Peyer's patch (tissue), 4 donors: Measurements from ENCODE around the gene PEX19. TPM values are rescaled to one million over a fixed set of nuclear protein-coding genes. Genes with fewer than 3 reads are reported as not detected.
A peak's percentile ranks its signal among the peaks of the same experiment; 100 is the strongest.

Experiments used
- DNase-seq, 3 donors: peaks; one replicate each; pipeline ENCODE4 v3.0.0-alpha.2; 2017 to 2019
- H3K27ac ChIP-seq, 4 donors: fragments of 200-600 bp; sonication (generic); one replicate each; pipeline ENCODE4 v1.5.1; 2016 to 2019
- H3K27me3 ChIP-seq, 2 donors: fragments of 200-600 bp; sonication (generic); one replicate each; pipeline ENCODE4 v1.5.1; 2019
- H3K36me3 ChIP-seq, 3 donors: fragments of 200-600 bp; sonication (generic); one replicate each; pipeline ENCODE4 v1.5.1; 2016 to 2019
- H3K4me1 ChIP-seq, 4 donors: fragments of 200-600 bp; sonication (generic); one replicate each; pipeline ENCODE4 v1.5.1; 2016 to 2019
- H3K4me3 ChIP-seq, 4 donors: fragments of 200-600 bp; sonication (generic); 1 replicate in 3 of 4; 2 replicates in 1 of 4; pipeline ENCODE4 v1.5.1; 2016 to 2019; ENCODE audit warnings: mild to moderate bottlenecking in 1 of 4
- H3K9me3 ChIP-seq, 4 donors: fragments of 200-600 bp; sonication (generic); one replicate each; pipeline ENCODE4 v1.5.1; 2016 to 2019; ENCODE audit warnings: mild to moderate bottlenecking in 1 of 4
- POLR2A ChIP-seq, 2 donors: fragments of 450-650 bp; IDR thresholded peaks; one replicate each; pipeline ENCODE4 v1.5.1; 2017; ENCODE audit warnings: antibody characterized with exemption in 2 of 2, mild to moderate bottlenecking in 2 of 2, moderate library complexity in 2 of 2
- total RNA-seq, 4 donors: library from RNA; depleted of rRNA; stranded (reverse); fragments of >200 nt; gene quantifications; one replicate each; pipeline ENCODE4 v1.1.0, GENCODE V29; 2016
- TF ChIP-seq, protein P1 (sequence below), 6 experiments: fragments of 450-650 bp in 4 of 6; fragments of 200-600 bp in 2 of 6; sonication (generic) in 1 of 6; IDR thresholded peaks; one replicate each; pipeline ENCODE4 v1.5.1; 2017 to 2019; ENCODE audit warnings: antibody characterized with exemption in 6 of 6, mild to moderate bottlenecking in 3 of 6, moderate library complexity in 1 of 6

The PEX19 gene, protein sequence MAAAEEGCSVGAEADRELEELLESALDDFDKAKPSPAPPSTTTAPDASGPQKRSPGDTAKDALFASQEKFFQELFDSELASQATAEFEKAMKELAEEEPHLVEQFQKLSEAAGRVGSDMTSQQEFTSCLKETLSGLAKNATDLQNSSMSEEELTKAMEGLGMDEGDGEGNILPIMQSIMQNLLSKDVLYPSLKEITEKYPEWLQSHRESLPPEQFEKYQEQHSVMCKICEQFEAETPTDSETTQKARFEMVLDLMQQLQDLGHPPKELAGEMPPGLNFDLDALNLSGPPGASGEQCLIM
- total RNA-seq = 10 to 100 TPM; 25.4 to 45.6 (median 40.2) TPM

DNA sequence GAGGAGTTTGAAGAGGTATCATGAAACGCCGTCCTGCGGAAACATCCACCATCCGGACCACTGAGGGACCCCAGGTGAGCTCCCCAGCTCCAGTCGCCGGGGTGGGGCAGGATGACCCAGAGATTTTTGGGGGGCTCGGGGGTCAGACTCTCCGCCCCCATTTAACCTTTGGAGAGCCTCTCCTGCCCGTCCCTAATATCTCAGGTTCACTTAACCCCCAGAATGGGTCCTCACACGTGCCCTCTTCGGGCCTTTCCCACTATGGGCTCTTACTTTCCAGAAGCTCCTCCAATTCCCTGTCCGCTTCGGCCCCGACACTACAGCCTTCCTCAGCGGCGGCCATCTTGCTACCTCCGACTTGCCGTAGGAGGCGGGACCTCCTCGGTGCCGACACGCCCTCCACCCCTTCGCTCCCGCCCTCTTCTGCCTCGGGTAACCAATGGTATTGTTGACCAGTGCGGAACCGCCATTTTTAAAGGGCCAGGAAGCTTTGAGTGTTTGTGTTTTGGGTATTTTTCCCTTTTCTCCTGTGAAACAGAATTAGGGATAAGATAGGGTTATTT lies at the start of gene PEX19:
TSS of gene PEX19 (minus strand) at position 352 of the 563 bp plus-strand sequence. CDS start at position 343, 9 bp downstream.
- peak within 1 kb of the TSS; percentile 71 to 78 (median 75) for H3K27ac ChIP-seq
- no peaks in the 10 kb centered on the region for H3K9me3 ChIP-seq
- H3K36me3 ChIP-seq = peaks cover 0 to 46% (median 0%) of the 10 kb centered on the region in 3 donors
- peaks cover 0 to 13% (median 7%) of the 10 kb centered on the region in 4 donors for H3K4me1 ChIP-seq
- H3K27me3 ChIP-seq = no peaks in the 10 kb centered on the region
- H3K4me3 ChIP-seq = peak within 1 kb of the TSS; percentile 67 to 76 (median 71)
- DNase-seq = peak; percentile 92 to 97 (median 95)
- peak; percentile 61 to 66 for TF ChIP-seq POLR2A (IDR thresholded peaks at IDR 0.05)
- TF ChIP-seq, protein P1, sequence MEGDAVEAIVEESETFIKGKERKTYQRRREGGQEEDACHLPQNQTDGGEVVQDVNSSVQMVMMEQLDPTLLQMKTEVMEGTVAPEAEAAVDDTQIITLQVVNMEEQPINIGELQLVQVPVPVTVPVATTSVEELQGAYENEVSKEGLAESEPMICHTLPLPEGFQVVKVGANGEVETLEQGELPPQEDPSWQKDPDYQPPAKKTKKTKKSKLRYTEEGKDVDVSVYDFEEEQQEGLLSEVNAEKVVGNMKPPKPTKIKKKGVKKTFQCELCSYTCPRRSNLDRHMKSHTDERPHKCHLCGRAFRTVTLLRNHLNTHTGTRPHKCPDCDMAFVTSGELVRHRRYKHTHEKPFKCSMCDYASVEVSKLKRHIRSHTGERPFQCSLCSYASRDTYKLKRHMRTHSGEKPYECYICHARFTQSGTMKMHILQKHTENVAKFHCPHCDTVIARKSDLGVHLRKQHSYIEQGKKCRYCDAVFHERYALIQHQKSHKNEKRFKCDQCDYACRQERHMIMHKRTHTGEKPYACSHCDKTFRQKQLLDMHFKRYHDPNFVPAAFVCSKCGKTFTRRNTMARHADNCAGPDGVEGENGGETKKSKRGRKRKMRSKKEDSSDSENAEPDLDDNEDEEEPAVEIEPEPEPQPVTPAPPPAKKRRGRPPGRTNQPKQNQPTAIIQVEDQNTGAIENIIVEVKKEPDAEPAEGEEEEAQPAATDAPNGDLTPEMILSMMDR (IDR thresholded peaks at IDR 0.05) = no peak

DNA sequence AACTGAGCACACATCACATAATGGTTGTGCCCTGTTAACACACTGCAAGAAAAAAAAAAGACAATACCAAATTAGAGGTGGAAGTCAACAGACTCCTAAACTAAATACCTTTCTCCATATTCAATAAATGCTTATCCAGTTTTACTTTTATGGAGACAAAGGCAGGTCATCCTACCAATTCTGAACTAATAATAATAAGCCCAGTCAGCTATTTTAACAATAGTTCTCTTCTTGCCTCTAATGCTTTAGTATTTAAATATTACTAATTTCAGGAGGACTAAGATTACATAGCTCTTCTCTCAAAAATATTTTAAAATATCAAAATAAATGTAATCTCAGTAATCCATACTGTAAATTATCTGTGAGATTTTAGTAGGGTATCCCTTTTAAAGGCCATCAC lies 47.6 kb upstream of the PEX19 start:
- no peak for TF ChIP-seq POLR2A (IDR thresholded peaks at IDR 0.05)
- TF ChIP-seq, protein P1 (IDR thresholded peaks at IDR 0.05) = no peak
- H3K27me3 ChIP-seq = no peaks in the 10 kb centered on the region
- no peak overlapping the region for H3K4me3 ChIP-seq
- H3K9me3 ChIP-seq = no peaks in the 10 kb centered on the region
- no peak overlapping the region for H3K27ac ChIP-seq
- no peaks in the 10 kb centered on the region for H3K4me1 ChIP-seq
- no peak for DNase-seq
- peaks cover 0 to 99% (median 0%) of the 10 kb centered on the region in 3 donors for H3K36me3 ChIP-seq

DNA sequence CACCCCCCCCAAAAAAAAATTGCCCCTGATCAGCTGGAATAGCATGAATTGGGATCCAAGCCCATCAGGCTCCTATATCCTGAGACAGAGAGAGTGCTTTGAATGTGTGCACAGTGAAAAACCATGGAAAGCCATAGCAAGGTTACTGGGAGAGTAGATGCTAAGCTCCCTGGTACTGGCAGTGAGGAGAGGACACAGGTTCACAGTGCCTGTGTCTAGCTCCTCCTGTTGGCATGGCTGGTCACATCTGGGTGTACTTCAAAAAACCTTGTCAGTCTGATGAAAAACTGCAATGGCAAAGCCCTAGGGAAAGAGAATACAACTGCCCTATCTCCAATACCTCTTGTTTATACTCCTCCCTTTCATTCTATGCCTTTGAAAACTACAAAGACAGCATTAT lies 45.2 kb upstream of the PEX19 start:
- Histone ChIP-seq H3K9me3 (no peaks in the 10 kb centered on the region), H3K27me3 (no peaks in the 10 kb centered on the region), H3K36me3 (peaks cover 0 to 99% (median 0%) of the 10 kb centered on the region in 3 donors), H3K27ac (no peak overlapping the region), H3K4me3 (no peak overlapping the region), H3K4me1 (no peaks in the 10 kb centered on the region)
- no peak for TF ChIP-seq POLR2A (IDR thresholded peaks at IDR 0.05)
- TF ChIP-seq, protein P1 (IDR thresholded peaks at IDR 0.05) = no peak
- DNase-seq = no peak

DNA sequence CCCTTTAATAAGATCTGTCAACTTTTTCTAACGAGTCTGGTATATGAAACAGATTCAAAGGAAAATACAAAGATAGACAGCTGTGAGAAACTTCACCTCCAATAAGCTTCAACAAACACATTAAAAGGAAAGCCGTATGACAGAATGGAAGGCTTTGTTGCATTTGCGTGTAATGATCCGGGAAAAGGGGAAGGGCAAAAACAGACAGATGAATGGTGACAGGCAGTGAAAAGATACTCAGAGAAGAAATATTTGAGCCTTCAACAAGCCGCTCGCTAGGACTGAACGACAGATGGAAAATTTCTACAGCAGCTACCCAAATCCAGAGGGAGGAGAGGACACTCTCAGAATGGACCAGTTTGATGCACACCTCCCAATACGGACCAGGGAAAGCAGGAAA lies 43.3 kb upstream of the PEX19 start:
- no peaks in the 10 kb centered on the region for H3K9me3 ChIP-seq
- H3K4me1 ChIP-seq = no peaks in the 10 kb centered on the region
- H3K27ac ChIP-seq = no peak overlapping the region
- peaks cover 0 to 100% (median 0%) of the 10 kb centered on the region in 3 donors for H3K36me3 ChIP-seq
- no peak for DNase-seq
- no peaks in the 10 kb centered on the region for H3K27me3 ChIP-seq
- H3K4me3 ChIP-seq = no peak overlapping the region
- TF ChIP-seq, protein P1 (IDR thresholded peaks at IDR 0.05) = no peak
- no peak for TF ChIP-seq POLR2A (IDR thresholded peaks at IDR 0.05)

DNA sequence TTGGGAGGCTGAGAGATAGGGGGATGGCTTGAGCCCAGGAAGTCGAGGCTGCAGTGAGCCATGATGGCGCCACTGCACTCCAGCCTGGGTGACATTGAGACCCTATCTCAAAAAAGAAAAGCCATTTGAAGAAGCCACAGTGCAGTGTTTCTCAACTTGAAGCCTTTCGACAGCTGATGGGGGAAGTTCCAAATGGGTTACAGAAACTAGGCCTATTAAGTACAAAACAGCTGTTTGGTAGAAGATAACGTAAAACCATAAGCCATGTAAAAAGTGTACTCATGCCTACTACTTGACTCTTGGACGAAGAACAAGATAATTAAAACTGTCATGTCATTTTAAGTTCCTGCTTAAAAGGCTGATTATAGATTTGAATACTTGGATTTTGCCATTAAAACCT lies 41.5 kb upstream of the PEX19 start:
- H3K36me3 ChIP-seq = peaks cover 0 to 99% (median 0%) of the 10 kb centered on the region in 3 donors

More for the DNA sequence above, 41.5 kb upstream of the PEX19 start:
- DNase-seq = no peak
- Histone ChIP-seq H3K9me3 (no peaks in the 10 kb centered on the region), H3K27ac (no peak overlapping the region), H3K4me1 (no peaks in the 10 kb centered on the region), H3K4me3 (no peak overlapping the region), H3K27me3 (no peaks in the 10 kb centered on the region)
- TF ChIP-seq, protein P1 (IDR thresholded peaks at IDR 0.05) = no peak
- TF ChIP-seq POLR2A (IDR thresholded peaks at IDR 0.05) = no peak
